Right renal pelvis (tissue), 4 donors: Measurements from ENCODE around the gene WWOX. TPM values are rescaled to one million over a fixed set of nuclear protein-coding genes. Genes with fewer than 3 reads are reported as not detected.
A peak's percentile ranks its signal among the peaks of the same experiment; 100 is the strongest.

ENCODE experiments used
- DNase-seq, 4 donors: peaks; one replicate each; pipeline ENCODE4 v3.0.0-alpha.2; 2013; ENCODE audit warnings: low read depth in 4 of 4, low spot score in 3 of 4, missing footprints in 1 of 4
- polyA plus RNA-seq, 4 donors: library from polyadenylated mRNA; unstranded; fragments of 120-200 nt; gene quantifications; one replicate each; pipeline ENCODE4 v1.2.1, GENCODE V29; 2013; ENCODE audit not compliant: insufficient read length in 4 of 4

Gene WWOX
- polyA plus RNA-seq, 4 donors, result 36.7 to 43.9 (median 38.5) TPM

- DNase-seq, result no peak
Observed at GRCh38 chr16:79112462-79112861, 1013.0 kb downstream of the WWOX start.

DNA sequence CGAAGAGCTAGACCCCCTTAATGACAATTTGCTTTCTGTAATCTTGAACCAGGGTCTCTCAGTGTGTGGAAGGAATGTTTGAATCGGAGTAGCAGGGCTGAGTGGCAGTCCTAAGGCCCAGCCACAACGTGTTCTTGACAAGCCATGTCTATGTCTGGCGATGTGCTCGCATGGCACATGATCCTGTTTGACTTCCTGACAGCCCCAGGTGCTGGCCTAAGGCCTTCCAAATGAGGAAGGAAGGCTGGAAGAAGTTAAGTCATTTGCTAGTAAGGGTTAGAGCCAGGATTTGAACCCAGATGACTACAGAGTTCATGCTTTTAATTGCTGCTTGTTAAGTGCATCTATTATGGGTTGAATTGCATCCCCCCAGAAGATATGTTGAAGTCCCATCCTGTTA is 1014.4 kb downstream of the WWOX start:
- no peak for DNase-seq

- no peak for DNase-seq
Observed at GRCh38 chr16:79114759-79115158, 1015.3 kb downstream of the WWOX start.

- no peak for DNase-seq
Observed at GRCh38 chr16:79121906-79122305, 1022.5 kb downstream of the WWOX start.

- DNase-seq, result no peak
Observed at GRCh38 chr16:79122343-79122742, 1022.9 kb downstream of the WWOX start.

GRCh38 chr16:79124016-79124756 is 1024.7 kb downstream of the WWOX start:
- DNase-seq, result no peak

GRCh38 chr16:79127766-79128165 is 1028.3 kb downstream of the WWOX start:
- no peak for DNase-seq

DNA sequence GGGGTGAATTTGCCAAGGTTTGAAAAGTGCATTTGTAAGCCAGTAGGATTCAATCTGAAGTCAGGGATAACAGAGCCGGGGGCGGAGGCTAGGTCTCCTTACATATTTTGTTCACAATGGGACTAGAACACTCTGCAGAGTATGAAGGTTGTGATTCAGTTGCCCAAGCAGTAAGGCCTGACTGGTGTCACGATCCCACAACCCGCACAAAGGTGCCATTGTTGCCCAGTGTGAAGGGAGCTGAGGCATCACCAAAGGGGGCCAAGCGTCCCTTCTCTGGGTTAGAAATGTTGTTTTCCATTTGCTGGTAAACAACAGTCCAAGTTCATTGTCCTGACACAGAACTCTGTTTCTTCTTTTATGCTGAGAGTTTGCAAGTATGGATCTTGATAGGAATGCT is 1029.3 kb downstream of the WWOX start:
- DNase-seq, result no peak

- no peak for DNase-seq
Observed at GRCh38 chr16:79130616-79131015, 1031.2 kb downstream of the WWOX start.

- no peak for DNase-seq
Observed at GRCh38 chr16:79131321-79132075, 1032.0 kb downstream of the WWOX start.

DNA sequence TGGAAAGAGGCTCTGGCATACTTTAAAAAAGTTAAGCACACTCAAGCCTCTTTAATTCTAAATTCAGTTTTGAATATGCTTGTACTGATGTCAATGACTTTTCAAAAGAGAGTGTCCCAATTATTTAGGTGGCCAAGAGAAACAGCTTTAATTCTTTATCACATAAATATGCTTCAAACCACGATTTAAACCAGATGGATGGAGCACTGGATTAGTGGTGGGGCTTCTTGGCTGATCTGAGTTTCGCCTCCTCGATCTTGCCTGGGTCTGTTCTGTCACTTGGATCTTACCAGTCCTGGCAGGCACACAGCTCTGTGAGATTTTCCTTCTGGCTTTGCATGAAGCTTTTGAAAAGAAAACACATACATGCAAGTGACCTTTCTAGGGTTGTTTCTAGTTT is 1033.2 kb downstream of the WWOX start:
- peak; percentile 47 to 64 (median 60) for DNase-seq

GRCh38 chr16:79134300-79134699 is 1034.8 kb downstream of the WWOX start:
- DNase-seq, result no peak

GRCh38 chr16:79136955-79137354 is 1037.5 kb downstream of the WWOX start:
- no peak for DNase-seq

GRCh38 chr16:79137426-79137939 is 1038.0 kb downstream of the WWOX start:
- DNase-seq, result no peak

GRCh38 chr16:79139799-79140198 is 1040.3 kb downstream of the WWOX start:
- DNase-seq, result no peak

GRCh38 chr16:79143026-79143425 is 1043.6 kb downstream of the WWOX start:
- DNase-seq, result no peak

DNA sequence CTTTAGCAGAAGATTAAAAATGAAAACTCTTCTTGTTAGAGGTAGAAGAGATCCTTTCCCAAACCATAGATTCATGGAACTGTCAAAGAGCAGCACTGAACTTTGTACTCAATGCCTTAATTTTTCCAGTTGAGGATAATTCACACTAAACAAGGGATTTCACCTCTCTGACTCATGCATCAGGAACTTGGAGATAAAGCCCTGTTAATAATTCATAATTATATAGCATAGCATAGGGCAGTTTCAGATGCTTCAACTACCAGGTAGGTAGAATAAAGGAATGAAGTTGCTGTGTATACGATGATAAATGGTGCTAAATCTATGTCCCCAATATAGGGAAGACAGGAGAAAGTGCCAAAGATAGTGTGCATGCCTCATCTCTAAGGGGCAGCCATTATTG is 1050.7 kb downstream of the WWOX start:
- DNase-seq, result no peak

GRCh38 chr16:79150632-79151310 is 1051.3 kb downstream of the WWOX start:
- no peak for DNase-seq

DNA sequence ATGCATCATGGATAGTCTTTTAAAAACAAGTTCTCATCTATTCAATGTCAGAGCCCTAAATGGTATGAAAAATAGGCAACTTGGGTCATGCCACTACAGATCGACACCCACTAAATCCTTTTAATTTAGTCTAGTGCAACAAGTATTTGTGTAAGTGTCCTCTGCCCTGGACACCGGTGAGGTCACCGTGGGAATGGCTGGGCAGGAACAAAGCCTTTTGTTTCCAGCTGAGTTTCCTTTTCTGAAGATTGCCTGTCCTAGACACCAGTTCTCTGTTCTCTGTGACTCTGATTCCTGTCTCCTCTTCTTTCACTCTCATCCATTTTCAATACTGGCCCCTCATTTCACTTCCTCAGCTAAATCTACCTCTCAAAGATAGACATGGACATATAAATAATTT is 1054.6 kb downstream of the WWOX start:
- DNase-seq, result no peak

- DNase-seq, result no peak
Observed at GRCh38 chr16:79155471-79155870, 1056.0 kb downstream of the WWOX start.

GRCh38 chr16:79155904-79156303 is 1056.5 kb downstream of the WWOX start:
- no peak for DNase-seq
